Omental fat pad (tissue), 4 donors: ENCODE results near the gene CPA1. TPM values are rescaled to one million over a fixed set of nuclear protein-coding genes. Genes with fewer than 3 reads are reported as not detected.

Source experiments
- ATAC-seq: fragments of 150-250 bp; one replicate; pipeline ENCODE4 v1.9.1; 2016; ENCODE audit warnings: mild to moderate bottlenecking, moderate library complexity; ENCODE audit not compliant: low FRiP score
- DNase-seq: peaks from one replicate; pipeline ENCODE4 v3.0.0-alpha.2; 2019; ENCODE audit warnings: low spot score
- total RNA-seq, 4 donors: library from RNA; depleted of rRNA; stranded (reverse); fragments of >200 nt; gene quantifications; one replicate each; pipeline ENCODE4 v1.1.0, GENCODE V29; 2016
- TF ChIP-seq, protein P1 (sequence below), 3 donors: fragments of 450-650 bp; IDR thresholded peaks; one replicate each; pipeline ENCODE4 v1.5.1; 2016 to 2017; ENCODE audit warnings: antibody characterized with exemption in 3 of 3, mild to moderate bottlenecking in 3 of 3, moderate library complexity in 2 of 3

CPA1 gene
- total RNA-seq, 4 donors from 2014 or later = 2.0 to 4.5 (median 2.3) TPM; not detected in 1

GRCh38 chr7:130362251-130362816 lies 18.0 kb upstream of the CPA1 start:
- TF ChIP-seq, protein P1, sequence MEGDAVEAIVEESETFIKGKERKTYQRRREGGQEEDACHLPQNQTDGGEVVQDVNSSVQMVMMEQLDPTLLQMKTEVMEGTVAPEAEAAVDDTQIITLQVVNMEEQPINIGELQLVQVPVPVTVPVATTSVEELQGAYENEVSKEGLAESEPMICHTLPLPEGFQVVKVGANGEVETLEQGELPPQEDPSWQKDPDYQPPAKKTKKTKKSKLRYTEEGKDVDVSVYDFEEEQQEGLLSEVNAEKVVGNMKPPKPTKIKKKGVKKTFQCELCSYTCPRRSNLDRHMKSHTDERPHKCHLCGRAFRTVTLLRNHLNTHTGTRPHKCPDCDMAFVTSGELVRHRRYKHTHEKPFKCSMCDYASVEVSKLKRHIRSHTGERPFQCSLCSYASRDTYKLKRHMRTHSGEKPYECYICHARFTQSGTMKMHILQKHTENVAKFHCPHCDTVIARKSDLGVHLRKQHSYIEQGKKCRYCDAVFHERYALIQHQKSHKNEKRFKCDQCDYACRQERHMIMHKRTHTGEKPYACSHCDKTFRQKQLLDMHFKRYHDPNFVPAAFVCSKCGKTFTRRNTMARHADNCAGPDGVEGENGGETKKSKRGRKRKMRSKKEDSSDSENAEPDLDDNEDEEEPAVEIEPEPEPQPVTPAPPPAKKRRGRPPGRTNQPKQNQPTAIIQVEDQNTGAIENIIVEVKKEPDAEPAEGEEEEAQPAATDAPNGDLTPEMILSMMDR (IDR thresholded peaks at IDR 0.05) = no peak
- ATAC-seq (no peak), DNase-seq (no peak)

DNA sequence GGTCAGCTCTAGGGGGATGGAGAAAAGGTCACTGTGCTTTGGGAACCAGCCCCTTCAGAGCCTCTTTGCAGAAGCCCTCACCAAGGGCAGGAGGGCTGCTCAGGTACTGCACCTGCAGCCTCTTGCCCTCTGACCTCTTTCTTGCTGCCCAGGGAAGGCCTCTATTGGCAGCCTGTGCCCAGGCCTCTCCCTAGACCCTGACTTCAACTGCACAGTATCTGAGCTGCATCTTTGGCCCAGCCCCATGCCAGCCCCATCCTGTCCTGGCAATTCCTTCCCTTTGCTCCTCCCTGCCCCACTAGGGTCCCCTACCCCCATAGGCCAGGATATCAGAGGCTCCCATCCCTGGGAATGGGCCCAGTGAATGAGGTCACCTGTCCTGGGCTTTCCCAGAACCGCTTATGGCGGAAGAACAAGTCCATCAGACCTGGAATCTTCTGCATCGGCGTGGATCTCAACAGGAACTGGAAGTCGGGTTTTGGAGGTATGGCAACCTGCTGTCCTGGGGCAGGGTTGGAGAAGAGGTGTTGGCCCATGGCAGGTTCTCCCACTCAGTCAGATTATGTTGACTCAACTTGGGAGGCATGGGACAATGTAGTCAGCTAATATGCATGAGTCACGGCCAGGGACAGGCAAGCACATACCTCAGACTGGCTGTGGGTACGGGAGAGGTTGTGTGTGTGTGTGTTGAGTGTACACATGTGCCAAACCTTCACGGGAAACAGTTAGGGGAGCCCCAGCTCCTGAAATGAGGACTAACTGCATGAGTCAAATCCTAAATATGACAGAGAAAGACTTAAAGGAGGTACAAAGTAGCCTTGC lies 17.1 kb upstream of the CPA1 start:
- peak; percentile 67 for ATAC-seq
- DNase-seq = no peak
- TF ChIP-seq, protein P1 (IDR thresholded peaks at IDR 0.05) = no peak

GRCh38 chr7:130364451-130364850 lies 15.8 kb upstream of the CPA1 start:
- TF ChIP-seq, protein P1 (IDR thresholded peaks at IDR 0.05) = no peak
- DNase-seq (no peak), ATAC-seq (no peak)

DNA sequence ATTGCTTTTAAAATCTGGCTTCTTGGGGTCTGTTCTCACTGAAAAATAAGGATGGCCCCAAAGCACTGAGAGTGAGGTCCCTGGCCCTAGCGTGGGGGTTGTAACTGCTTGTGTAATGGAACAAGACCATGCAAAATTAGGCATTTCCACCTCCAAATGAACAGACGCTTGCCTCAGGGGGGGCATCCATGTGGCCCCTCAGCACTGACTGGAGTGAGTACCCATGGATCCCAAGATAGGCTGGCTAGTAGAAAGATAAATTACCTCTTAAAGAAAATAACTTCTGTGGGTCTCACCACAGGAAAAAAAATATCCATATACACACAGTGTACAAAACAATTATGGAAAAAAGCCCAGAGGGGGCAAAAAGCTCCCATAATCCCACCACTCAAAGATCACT lies 15.2 kb upstream of the CPA1 start:
- ATAC-seq (no peak), DNase-seq (no peak)
- TF ChIP-seq, protein P1 (IDR thresholded peaks at IDR 0.05) = no peak

- TF ChIP-seq, protein P1 (IDR thresholded peaks at IDR 0.05) = no peak
- no peak for DNase-seq
- no peak for ATAC-seq
These were observed 14.5 kb upstream of the CPA1 start for GRCh38 chr7:130365511-130366441.

DNA sequence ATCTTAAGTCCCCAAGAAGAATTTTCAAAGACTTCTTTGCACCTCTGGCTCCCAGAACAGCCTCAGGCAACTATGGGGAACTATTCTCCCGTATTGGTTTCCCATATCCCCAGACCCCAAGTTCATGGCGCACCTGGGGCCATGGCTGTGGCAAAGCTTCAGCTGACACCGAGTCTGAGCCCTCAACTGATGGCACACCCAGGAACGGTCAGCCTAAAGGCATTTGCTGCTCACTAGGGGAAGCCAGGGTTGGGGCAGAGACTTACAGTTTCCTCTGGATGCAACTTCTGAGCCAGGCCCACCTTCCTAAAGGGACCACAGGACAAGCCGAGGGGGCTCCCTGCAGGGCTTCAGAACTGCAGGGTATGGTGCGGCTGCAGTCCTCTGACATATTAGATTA lies 13.7 kb upstream of the CPA1 start:
- no peak for DNase-seq
- TF ChIP-seq, protein P1 (IDR thresholded peaks at IDR 0.05) = no peak
- no peak for ATAC-seq
